ENCODE results near the gene DUSP18. TPM values are rescaled to one million over a fixed set of nuclear protein-coding genes. Genes with fewer than 3 reads are reported as not detected.

Gene DUSP18
- total and polyA plus RNA-seq, 9 of the 15 experiments (the other 6 are each of a cell fraction or from before 2014, with no cell fraction given) = 1.00 to 3.7 (median 1.5) TPM

DNA sequence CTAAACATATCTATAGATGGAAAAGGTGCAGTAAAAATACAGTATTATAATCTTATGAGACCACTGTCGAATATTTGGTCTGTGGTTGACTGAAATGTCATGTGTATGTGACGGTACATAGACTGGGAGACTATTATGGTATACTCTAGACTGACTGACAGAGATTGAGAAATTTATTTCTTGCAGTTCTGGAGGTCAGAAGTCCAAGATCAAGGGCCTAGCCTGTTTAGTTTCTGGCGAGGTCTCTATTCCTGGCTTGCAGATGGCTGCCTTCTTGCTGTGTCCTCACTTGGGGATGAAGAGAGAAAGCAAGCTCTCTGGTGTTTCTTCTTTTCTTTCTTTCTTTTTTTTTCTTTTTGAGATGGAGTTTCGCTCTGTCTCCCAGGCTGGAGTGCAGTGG, 19.7 kb upstream of the DUSP18 start:
- Histone ChIP-seq H3K36me3 (ENCODE audit: control insufficient read depth, insufficient read depth, low read length) (no peaks in the 10 kb centered on the region), H4K20me1 (replicated peaks; ENCODE audit: control insufficient read depth, insufficient read depth, low read length) (no peaks in the 10 kb centered on the region), H3K27me3 (ENCODE audit: control insufficient read depth in 2 of 2, insufficient read depth in 2 of 2, low read length in 2 of 2) (no peaks in the 10 kb centered on the region; a peak in 1 of 5 replicates), H3K4me1 (replicated peaks in 1 of 2; ENCODE audit: control insufficient read depth in 2 of 2, insufficient read depth in 2 of 2, low read length in 2 of 2) (no peaks in the 10 kb centered on the region), H3K27ac (ENCODE audit: extremely low read depth, low read depth, low read length) (no peak overlapping the region), H3K9me1 (ENCODE audit: control insufficient read depth, insufficient read depth, low read length) (no peaks in the 10 kb centered on the region), H3K4me3 (no peak overlapping the region), H3K79me2 (ENCODE audit: control insufficient read depth, insufficient read depth, low read length) (no peaks in the 10 kb centered on the region), H3K9me3 (replicated peaks; ENCODE audit: control insufficient read depth, insufficient read depth, low read depth, low read length) (no peaks in the 10 kb centered on the region), H3K4me2 (ENCODE audit: insufficient read depth, low read length) (no peak overlapping the region), H3K9ac (ENCODE audit: insufficient read depth in 1 of 2, low read depth in 2 of 2, low read length in 2 of 2) (no peak overlapping the region), H2AFZ (ENCODE audit: low read depth, low read length) (no peak overlapping the region)
- no TSS peak for BruUV-seq (replicated peaks)
- ATAC-seq (no peak), FAIRE-seq (no peak), DNase-seq (ENCODE audit: extremely low read depth in 1 of 4, low spot score in 3 of 4) (no peak)
- POLR2A ChIA-PET = no interaction called here
- TF ChIP-seq PCBP2 (IDR thresholded peaks at IDR 0.05; ENCODE audit: low read depth, low read length, poor library complexity, severe bottlenecking) = no peak
- CTCF ChIA-PET (ENCODE audit: low intra/inter-chr PET ratio) = no interaction called here
- intact Hi-C loops (cut with micrococcal nuclease) (no loop called here), in situ Hi-C loops (cut with MboI) (no loop called here)
- 29% methylated on average over 4 of the region's 4 CpGs for WGBS (ENCODE audit: insufficient coverage, low coverage, missing lambda C conversion rate)

- no peak for DNase-seq (ENCODE audit: extremely low read depth in 1 of 4, low spot score in 3 of 4)
- FAIRE-seq = no peak
- Histone ChIP-seq H3K27ac (ENCODE audit: extremely low read depth, low read depth, low read length) (no peak overlapping the region), H3K79me2 (ENCODE audit: control insufficient read depth, insufficient read depth, low read length) (no peaks in the 10 kb centered on the region), H3K9ac (ENCODE audit: insufficient read depth in 1 of 2, low read depth in 2 of 2, low read length in 2 of 2) (no peak overlapping the region), H3K9me1 (ENCODE audit: control insufficient read depth, insufficient read depth, low read length) (no peaks in the 10 kb centered on the region), H3K4me2 (ENCODE audit: insufficient read depth, low read length) (no peak overlapping the region), H3K4me3 (no peak overlapping the region), H2AFZ (ENCODE audit: low read depth, low read length) (no peak overlapping the region), H3K4me1 (replicated peaks in 1 of 2; ENCODE audit: control insufficient read depth in 2 of 2, insufficient read depth in 2 of 2, low read length in 2 of 2) (no peaks in the 10 kb centered on the region; a peak in 1 of 5 replicates), H3K9me3 (replicated peaks; ENCODE audit: control insufficient read depth, insufficient read depth, low read depth, low read length) (no peaks in the 10 kb centered on the region), H3K36me3 (ENCODE audit: control insufficient read depth, insufficient read depth, low read length) (no peaks in the 10 kb centered on the region), H3K27me3 (ENCODE audit: control insufficient read depth in 2 of 2, insufficient read depth in 2 of 2, low read length in 2 of 2) (no peaks in the 10 kb centered on the region; a peak in 1 of 5 replicates), H4K20me1 (replicated peaks; ENCODE audit: control insufficient read depth, insufficient read depth, low read length) (no peaks in the 10 kb centered on the region)
- ChIA-PET CTCF (ENCODE audit: low intra/inter-chr PET ratio) (no interaction called here), POLR2A (interaction anchor here (0.6 to 1.3 kb wide), 3 partner anchors 10 to 73 kb away, joined by 3 to 5 read pairs (median 4); no protein-coding TSS in a partner anchor)
- in situ Hi-C loops (cut with MboI) = no loop called here
- WGBS (ENCODE audit: insufficient coverage, low coverage, missing lambda C conversion rate) = 29% methylated on average over 7 of the region's 7 CpGs
- no TSS peak for BruUV-seq (replicated peaks)
- ATAC-seq = no peak
- TF ChIP-seq MBD2 (IDR thresholded peaks at IDR 0.05; ENCODE audit: borderline replicate concordance, low read depth) (no peak), ARID3A (IDR thresholded peaks at IDR 0.05; ENCODE audit: borderline replicate concordance, low read depth, low read length) (no peak)
- intact Hi-C loops (cut with micrococcal nuclease) = no loop called here
Observed at GRCh38 chr22:30685178-30685577, 17.5 kb upstream of the DUSP18 start.

Data from K562 (cell line).